ENCODE measurements around the gene MT1M.

GRCh38 chr16:56603589-56603988 is 28.9 kb upstream of the MT1M start:
- TF ChIP-seq CTCF (IDR thresholded peaks at IDR 0.05): peak; percentile 76
- no peak for TF ChIP-seq REST (IDR thresholded peaks at IDR 0.05; ENCODE audit: insufficient read depth in 1 of 2, low read depth in 2 of 2, low read length in 1 of 2)
- no peak for TF ChIP-seq POLR2AphosphoS5 (IDR thresholded peaks at IDR 0.05; ENCODE audit: low read depth, low read length)
- TF ChIP-seq TCF7L2 (IDR thresholded peaks at IDR 0.05; ENCODE audit: low read depth, low read length): no peak
- no peak for TF ChIP-seq SIN3A (IDR thresholded peaks at IDR 0.05; ENCODE audit: borderline replicate concordance, insufficient read depth, low read depth, low read length)

Data from Panc1 (cell line).